HEK293 (cell line): ENCODE results near the gene NECAB3.

Experiments
- CTCF ChIA-PET: fragments of 350-600 bp; formaldehyde crosslinking; extraction: SDS; loops from one replicate; lab custom pipeline; 2021; ENCODE audit warnings: antibody characterized with exemption; lab: Yijun Ruan, JAX
- POLR2A ChIA-PET: fragments of 300-600 bp; formaldehyde crosslinking; extraction: SDS; loops from one replicate; lab custom pipeline; 2020; ENCODE audit warnings: antibody characterized with exemption, inconsistent platforms; lab: Yijun Ruan, JAX
- H3K27ac ChIP-seq: fragments of 200-500 bp; sonication (Bioruptor generic); 2 replicates; pipeline ENCODE4 v1.5.1; 2014; ENCODE audit warnings: low read depth, low read length, control low read depth, inconsistent platforms; ENCODE audit errors: extremely low read depth
- H3K36me3 ChIP-seq, 2 experiments: fragments of 200-500 bp in 1 of 2; sonication (Bioruptor generic) in 1 of 2; 1 replicate in 1 of 2; 2 replicates in 1 of 2; pipeline ENCODE4 v1.5.1; 2014 to 2017; ENCODE audit warnings: inconsistent platforms in 2 of 2, low read length in 2 of 2; ENCODE audit not compliant: control insufficient read depth in 2 of 2, insufficient read depth in 1 of 2
- H3K4me1 ChIP-seq: fragments of 200-500 bp; sonication (Bioruptor generic); 2 replicates; pipeline ENCODE4 v1.5.1; 2014; ENCODE audit warnings: mild to moderate bottlenecking, low read length, inconsistent platforms; ENCODE audit not compliant: control insufficient read depth, insufficient read depth
- H3K4me3 ChIP-seq: 2 replicates; pipeline ENCODE4 v1.5.1; 2011; ENCODE audit warnings: low read depth, mild to moderate bottlenecking, control low read depth, low read length, moderate library complexity
- H3K9me3 ChIP-seq: fragments of 200-500 bp; sonication (Bioruptor generic); 2 replicates; pipeline ENCODE4 v1.5.1; 2014; ENCODE audit warnings: low read depth, low read length, inconsistent platforms; ENCODE audit not compliant: control insufficient read depth, insufficient read depth
- KLF16 ChIP-seq: fragments of 450-650 bp; formaldehyde crosslinking; IDR thresholded peaks from 2 replicates; pipeline ENCODE4 v1.5.1; 2017; ENCODE audit warnings: missing biosample characterization, missing genetic modification characterization
- MZF1 ChIP-seq: fragments of 450-650 bp; formaldehyde crosslinking; IDR thresholded peaks from 2 replicates; pipeline ENCODE4 v1.5.1; 2017; ENCODE audit warnings: missing biosample characterization, missing genetic modification characterization, borderline replicate concordance
- SALL2 ChIP-seq: fragments of 450-650 bp; formaldehyde crosslinking; IDR thresholded peaks from 2 replicates; pipeline ENCODE4 v1.5.0; 2017; ENCODE audit warnings: missing biosample characterization, mild to moderate bottlenecking, missing genetic modification characterization, borderline replicate concordance
- ZBTB17 ChIP-seq: fragments of 450-650 bp; formaldehyde crosslinking; IDR thresholded peaks from 2 replicates; pipeline ENCODE4 v1.5.1; 2016; ENCODE audit warnings: missing biosample characterization, missing genetic modification characterization
- ZFHX2 ChIP-seq: fragments of 450-650 bp; formaldehyde crosslinking; conservative IDR thresholded peaks from 2 replicates; pipeline ENCODE4 v1.5.1; 2016; ENCODE audit warnings: missing biosample characterization, missing genetic modification characterization
- ZFP37 ChIP-seq: fragments of 450-650 bp; formaldehyde crosslinking; IDR thresholded peaks from 2 replicates; pipeline ENCODE4 v1.5.1; 2016; ENCODE audit warnings: missing biosample characterization, missing genetic modification characterization
- ZIC2 ChIP-seq: fragments of 450-650 bp; formaldehyde crosslinking; IDR thresholded peaks from 2 replicates; pipeline ENCODE4 v1.5.1; 2016; ENCODE audit warnings: missing biosample characterization, missing genetic modification characterization
- ZNF16 ChIP-seq: fragments of 450-650 bp; formaldehyde crosslinking; IDR thresholded peaks from 2 replicates; pipeline ENCODE4 v1.5.1; 2016; ENCODE audit warnings: low read depth, missing biosample characterization, missing genetic modification characterization
- ZNF366 ChIP-seq: fragments of 450-650 bp; formaldehyde crosslinking; conservative IDR thresholded peaks from 2 replicates; pipeline ENCODE4 v1.5.1; 2016; ENCODE audit warnings: missing biosample characterization, missing genetic modification characterization
- ZNF514 ChIP-seq: fragments of 450-650 bp; formaldehyde crosslinking; IDR thresholded peaks from 2 replicates; pipeline ENCODE4 v1.5.1; 2016; ENCODE audit warnings: missing biosample characterization, missing genetic modification characterization
- ZNF529 ChIP-seq: fragments of 450-650 bp; formaldehyde crosslinking; IDR thresholded peaks from 2 replicates; pipeline ENCODE4 v1.5.1; 2017; ENCODE audit warnings: missing genetic modification characterization, missing biosample characterization; ENCODE audit not compliant: insufficient replicate concordance
- ZNF558 ChIP-seq: fragments of 450-650 bp; formaldehyde crosslinking; IDR thresholded peaks from 2 replicates; pipeline ENCODE4 v1.5.1; 2016; ENCODE audit warnings: missing biosample characterization, missing genetic modification characterization
- ZNF626 ChIP-seq: fragments of 450-650 bp; sonication (Bioruptor Pico); formaldehyde crosslinking; IDR thresholded peaks from 2 replicates; pipeline ENCODE4 v1.5.1; 2018; ENCODE audit warnings: missing biosample characterization, missing genetic modification characterization, inconsistent platforms
- ZNF658 ChIP-seq: fragments of 450-650 bp; formaldehyde crosslinking; IDR thresholded peaks from 2 replicates; pipeline ENCODE4; 2016; ENCODE audit warnings: missing biosample characterization, missing genetic modification characterization
- ZNF791 ChIP-seq: fragments of 450-650 bp; formaldehyde crosslinking; IDR thresholded peaks from 2 replicates; pipeline ENCODE4 v1.5.1; 2016; ENCODE audit warnings: missing biosample characterization, missing genetic modification characterization
- TF ChIP-seq, protein P1 (sequence below): fragments of 450-650 bp; IDR thresholded peaks from 2 replicates; pipeline ENCODE4 v1.5.1; 2018; ENCODE audit warnings: missing biosample characterization, missing genetic modification characterization
- TF ChIP-seq, protein P2 (sequence below): fragments of 450-650 bp; formaldehyde crosslinking; IDR thresholded peaks from 2 replicates; pipeline ENCODE4 v1.5.1; 2016; ENCODE audit warnings: missing biosample characterization, missing genetic modification characterization
- TF ChIP-seq, protein P3 (sequence below): fragments of 450-650 bp; formaldehyde crosslinking; IDR thresholded peaks from 2 replicates; pipeline ENCODE4 v1.5.1; 2016; ENCODE audit warnings: missing biosample characterization, missing genetic modification characterization
- TF ChIP-seq, protein P4 (sequence below): fragments of 450-650 bp; formaldehyde crosslinking; IDR thresholded peaks from 2 replicates; pipeline ENCODE4 v1.5.1; 2016; ENCODE audit warnings: missing biosample characterization, missing genetic modification characterization

Gene NECAB3

DNA sequence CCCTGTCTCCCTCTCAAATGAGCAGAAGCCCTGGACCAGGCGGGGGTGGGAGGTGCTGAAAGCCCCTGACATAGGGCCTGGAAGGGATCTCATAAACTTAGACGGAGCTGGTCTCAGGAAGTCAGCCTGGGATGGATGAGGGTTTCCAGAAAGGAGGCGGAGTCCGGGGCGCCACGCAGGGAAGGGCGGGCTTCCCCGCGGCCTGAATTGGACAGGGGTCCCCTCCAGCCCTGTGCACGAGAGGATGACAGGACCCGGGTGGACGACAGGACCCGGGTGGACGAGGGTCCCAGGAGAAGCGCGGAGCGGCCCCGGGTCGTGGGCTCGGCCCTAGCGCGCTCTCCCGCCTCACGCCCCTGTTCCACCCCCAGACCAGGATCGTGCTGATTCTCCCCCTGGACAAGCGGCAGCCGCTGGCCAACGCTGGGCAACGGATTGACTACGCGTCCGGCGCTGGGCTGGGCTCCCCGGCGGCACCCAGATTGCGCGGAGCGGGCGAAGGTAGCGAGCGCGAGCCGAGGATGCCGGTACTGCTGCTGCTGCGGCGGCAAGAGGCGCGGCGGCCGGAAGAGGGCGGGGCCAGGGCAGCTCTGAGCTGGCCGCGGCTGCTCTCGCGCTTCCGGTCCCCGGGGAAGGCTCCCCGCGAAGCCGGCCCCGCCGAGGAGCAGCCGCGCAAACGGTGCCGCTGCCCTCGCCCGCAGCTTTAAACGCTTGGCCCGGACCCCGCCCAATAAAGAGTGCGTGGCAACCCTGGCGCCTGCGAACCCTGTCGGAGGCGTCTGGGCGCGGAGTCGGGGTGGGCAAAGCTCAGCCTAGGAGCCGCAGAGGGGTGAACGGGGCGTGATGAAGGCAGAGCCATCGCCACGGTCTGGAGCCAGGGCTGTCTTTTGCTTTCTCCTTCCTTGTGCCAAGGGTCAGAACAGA is 10.8 kb downstream of the NECAB3 start (continued):
- no peak for TF ChIP-seq ZNF514 (tag by site-specific recombination)
- TF ChIP-seq ZFHX2 (tag by site-specific recombination), result no peak
- TF ChIP-seq ZBTB17 (tag by site-specific recombination), result peak; percentile 60
- TF ChIP-seq, protein P1, sequence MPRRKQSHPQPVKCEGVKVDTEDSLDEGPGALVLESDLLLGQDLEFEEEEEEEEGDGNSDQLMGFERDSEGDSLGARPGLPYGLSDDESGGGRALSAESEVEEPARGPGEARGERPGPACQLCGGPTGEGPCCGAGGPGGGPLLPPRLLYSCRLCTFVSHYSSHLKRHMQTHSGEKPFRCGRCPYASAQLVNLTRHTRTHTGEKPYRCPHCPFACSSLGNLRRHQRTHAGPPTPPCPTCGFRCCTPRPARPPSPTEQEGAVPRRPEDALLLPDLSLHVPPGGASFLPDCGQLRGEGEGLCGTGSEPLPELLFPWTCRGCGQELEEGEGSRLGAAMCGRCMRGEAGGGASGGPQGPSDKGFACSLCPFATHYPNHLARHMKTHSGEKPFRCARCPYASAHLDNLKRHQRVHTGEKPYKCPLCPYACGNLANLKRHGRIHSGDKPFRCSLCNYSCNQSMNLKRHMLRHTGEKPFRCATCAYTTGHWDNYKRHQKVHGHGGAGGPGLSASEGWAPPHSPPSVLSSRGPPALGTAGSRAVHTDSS (tag by site-specific recombination), result no peak

DNA sequence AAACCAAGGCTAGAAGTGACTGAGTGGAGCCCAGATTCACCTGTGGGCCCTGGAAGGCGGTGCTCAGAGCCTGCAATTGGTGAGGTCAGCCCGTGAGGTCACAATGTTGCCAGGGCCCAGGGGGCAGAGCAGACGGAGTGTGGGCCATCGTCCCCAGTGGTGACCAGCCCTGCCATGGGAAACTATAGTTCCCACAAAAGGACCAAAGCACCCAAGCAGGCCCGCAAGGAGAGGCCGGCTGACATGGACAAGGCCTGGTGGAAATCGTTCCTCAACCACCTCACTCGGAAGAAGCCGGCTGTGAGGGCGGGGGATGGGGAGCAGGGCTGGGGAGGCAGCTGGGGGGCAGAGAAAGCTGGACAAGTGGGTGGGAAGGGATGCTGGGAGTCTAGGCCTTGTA is 12.1 kb downstream of the NECAB3 start, which contains the start of gene C20orf144:
C20orf144 (plus strand) TSS at position 156 of the 400 bp plus-strand sequence; CDS start at position 175, 19 bp downstream.
- no peaks in the 10 kb centered on the region for H3K4me1 ChIP-seq
- ChIA-PET POLR2A (interaction anchor here (2.0 to 3.2 kb wide), 3 partner anchors 9 to 218 kb away, joined by 5 to 23 read pairs (median 7); partner anchors contain the start of genes PXMP4 and SNTA1), CTCF (interaction anchor here (0.6 to 1.8 kb wide), 5 partner anchors 9 to 1602 kb away, joined by 3 to 8 read pairs (median 4); no protein-coding TSS in a partner anchor)
- H3K4me3 ChIP-seq, result peak within 1 kb of the TSS; percentile 58
- TF ChIP-seq KLF16 (tag by site-specific recombination), result no peak
- no peak for TF ChIP-seq ZNF658
- TF ChIP-seq, protein P2, sequence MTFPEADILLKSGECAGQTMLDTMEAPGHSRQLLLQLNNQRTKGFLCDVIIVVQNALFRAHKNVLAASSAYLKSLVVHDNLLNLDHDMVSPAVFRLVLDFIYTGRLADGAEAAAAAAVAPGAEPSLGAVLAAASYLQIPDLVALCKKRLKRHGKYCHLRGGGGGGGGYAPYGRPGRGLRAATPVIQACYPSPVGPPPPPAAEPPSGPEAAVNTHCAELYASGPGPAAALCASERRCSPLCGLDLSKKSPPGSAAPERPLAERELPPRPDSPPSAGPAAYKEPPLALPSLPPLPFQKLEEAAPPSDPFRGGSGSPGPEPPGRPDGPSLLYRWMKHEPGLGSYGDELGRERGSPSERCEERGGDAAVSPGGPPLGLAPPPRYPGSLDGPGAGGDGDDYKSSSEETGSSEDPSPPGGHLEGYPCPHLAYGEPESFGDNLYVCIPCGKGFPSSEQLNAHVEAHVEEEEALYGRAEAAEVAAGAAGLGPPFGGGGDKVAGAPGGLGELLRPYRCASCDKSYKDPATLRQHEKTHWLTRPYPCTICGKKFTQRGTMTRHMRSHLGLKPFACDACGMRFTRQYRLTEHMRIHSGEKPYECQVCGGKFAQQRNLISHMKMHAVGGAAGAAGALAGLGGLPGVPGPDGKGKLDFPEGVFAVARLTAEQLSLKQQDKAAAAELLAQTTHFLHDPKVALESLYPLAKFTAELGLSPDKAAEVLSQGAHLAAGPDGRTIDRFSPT (tag by site-specific recombination), result no peak
- no peak for TF ChIP-seq ZFP37
- no peak for TF ChIP-seq ZIC2 (tag by site-specific recombination)
- no peak for TF ChIP-seq ZNF626 (tag by site-specific recombination)
- no peak for TF ChIP-seq ZNF791 (tag by site-specific recombination)
- TF ChIP-seq ZNF366 (tag by site-specific recombination), result no peak
- H3K9me3 ChIP-seq, result no peaks in the 10 kb centered on the region
- peaks cover 0 to 40% of the 10 kb centered on the region in 2 experiments; a peak in 1 of 3 replicates for H3K36me3 ChIP-seq
- peak within 1 kb of the TSS; percentile 62; the same call in 1 of the 2 replicates for H3K27ac ChIP-seq

DNA sequence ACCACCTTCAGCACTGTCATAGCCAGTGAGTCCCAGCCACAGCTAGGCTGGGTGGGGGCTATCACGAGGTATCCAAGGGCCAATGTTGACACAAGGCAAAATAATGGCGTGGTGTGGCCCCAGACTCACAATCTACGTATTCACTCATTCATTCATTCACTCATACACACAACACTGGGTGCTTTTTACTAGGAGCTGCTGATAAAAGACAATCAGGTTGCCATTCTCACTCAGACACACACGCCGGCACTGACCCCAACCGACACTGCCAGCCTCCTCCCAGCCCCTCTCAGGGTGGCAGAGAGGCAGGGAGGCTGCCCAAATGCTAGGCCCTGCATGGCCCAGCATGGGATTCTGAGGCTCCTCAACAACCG is 13.6 kb downstream of the NECAB3 start:
- ChIA-PET POLR2A (no interaction called here), CTCF (no interaction called here)
- Histone ChIP-seq H3K4me1 (no peaks in the 10 kb centered on the region), H3K36me3 (peaks cover 0 to 47% of the 10 kb centered on the region in 2 experiments; a peak in 1 of 3 replicates), H3K9me3 (no peaks in the 10 kb centered on the region), H3K27ac (no peak overlapping the region), H3K4me3 (no peak overlapping the region)
- TF ChIP-seq, protein P3, sequence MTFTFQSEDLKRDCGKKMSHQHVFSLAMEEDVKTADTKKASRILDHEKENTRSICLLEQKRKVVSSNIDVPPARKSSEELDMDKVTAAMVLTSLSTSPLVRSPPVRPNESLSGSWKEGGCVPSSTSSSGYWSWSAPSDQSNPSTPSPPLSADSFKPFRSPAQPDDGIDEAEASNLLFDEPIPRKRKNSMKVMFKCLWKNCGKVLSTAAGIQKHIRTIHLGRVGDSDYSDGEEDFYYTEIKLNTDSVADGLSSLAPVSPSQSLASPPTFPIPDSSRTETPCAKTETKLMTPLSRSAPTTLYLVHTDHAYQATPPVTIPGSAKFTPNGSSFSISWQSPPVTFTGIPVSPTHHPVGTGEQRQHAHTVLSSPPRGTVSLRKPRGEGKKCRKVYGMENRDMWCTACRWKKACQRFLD (tag by site-specific recombination), result no peak
- TF ChIP-seq, protein P4, sequence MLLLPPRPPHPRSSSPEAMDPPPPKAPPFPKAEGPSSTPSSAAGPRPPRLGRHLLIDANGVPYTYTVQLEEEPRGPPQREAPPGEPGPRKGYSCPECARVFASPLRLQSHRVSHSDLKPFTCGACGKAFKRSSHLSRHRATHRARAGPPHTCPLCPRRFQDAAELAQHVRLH (tag by site-specific recombination), result no peak
- TF ChIP-seq ZNF16 (tag by site-specific recombination) (no peak), SALL2 (no peak), ZNF529 (tag by site-specific recombination) (no peak), ZNF558 (tag by site-specific recombination) (no peak), MZF1 (no peak)
